Esophagus muscularis mucosa (tissue), 4 donors: Measurements from ENCODE around the gene CERS5. TPM values are rescaled to one million over a fixed set of nuclear protein-coding genes. Genes with fewer than 3 reads are reported as not detected.

Experiments
- DNase-seq: peaks from one replicate; pipeline ENCODE4 v3.0.0-alpha.2; 2017; ENCODE audit errors: extremely low spot score
- H3K27ac ChIP-seq, 4 donors: fragments of 200-600 bp; sonication (generic); replicated peaks in 1 of 4; 1 replicate in 3 of 4; 2 replicates in 1 of 4; pipeline ENCODE4 v1.5.1; 2016 to 2019; ENCODE audit warnings: mild to moderate bottlenecking in 1 of 4
- H3K27me3 ChIP-seq, 4 donors: fragments of 200-600 bp; sonication (generic); one replicate each; pipeline versions ENCODE4 v1.5.1 to v1.6.0; 2016 to 2019
- H3K36me3 ChIP-seq, 4 donors: fragments of 200-600 bp; sonication (generic); one replicate each; pipeline ENCODE4 v1.5.1; 2016 to 2019
- H3K4me1 ChIP-seq, 4 donors: fragments of 200-600 bp; sonication (generic); one replicate each; pipeline ENCODE4 v1.5.1; 2016 to 2019
- H3K4me3 ChIP-seq, 4 donors: fragments of 200-600 bp; sonication (generic); 1 replicate in 2 of 4; 2 replicates in 2 of 4; pipeline ENCODE4 v1.5.1; 2016 to 2019; ENCODE audit warnings: mild to moderate bottlenecking in 4 of 4, moderate library complexity in 1 of 4
- H3K9me3 ChIP-seq, 4 donors: fragments of 200-600 bp; sonication (generic); 1 replicate in 3 of 4; 2 replicates in 1 of 4; pipeline ENCODE4 v1.5.1; 2016 to 2019
- EP300 ChIP-seq: sonication (generic); formaldehyde crosslinking; IDR thresholded peaks from one replicate; pipeline ENCODE4 v1.6.1; 2017; ENCODE audit warnings: antibody characterized with exemption
- POLR2A ChIP-seq: fragments of 450-650 bp; IDR thresholded peaks from one replicate; pipeline ENCODE4 v1.6.1; 2017; ENCODE audit warnings: antibody characterized with exemption, moderate library complexity, mild to moderate bottlenecking, low read depth
- POLR2AphosphoS5 ChIP-seq, 2 donors: sonication (generic); formaldehyde crosslinking; IDR thresholded peaks; one replicate each; pipeline ENCODE4 v1.6.1; 2017; ENCODE audit warnings: antibody characterized with exemption in 2 of 2
- WGBS: methylation state at CpG from one replicate; pipeline ENCODE4 v1.1.5; 2018; 5-methylcytosine and 5-hydroxymethylcytosine counted together
- intact Hi-C: fragments of 100-400 bp; cut with DNase I; formaldehyde crosslinking; loops from one replicate; pipeline ENCODE4 v1.15.1; 2023
- total RNA-seq, 4 donors: library from RNA; depleted of rRNA; stranded (reverse); fragments of >200 nt; gene quantifications; one replicate each; pipeline versions ENCODE4 v1.1.0 to v1.2.1, GENCODE V29; 2016
- TF ChIP-seq, protein P1 (sequence below), 3 experiments: fragments of 200-600 bp in 2 of 3; fragments of 450-650 bp in 1 of 3; sonication (generic) in 2 of 3; IDR thresholded peaks; one replicate each; pipeline ENCODE4 v1.5.1; 2017 to 2019; ENCODE audit warnings: antibody characterized with exemption in 3 of 3, mild to moderate bottlenecking in 2 of 3, moderate library complexity in 1 of 3

The CERS5 gene
- total RNA-seq, 4 donors from 2014 or later: 23.0 to 33.6 (median 27.5) TPM

DNA sequence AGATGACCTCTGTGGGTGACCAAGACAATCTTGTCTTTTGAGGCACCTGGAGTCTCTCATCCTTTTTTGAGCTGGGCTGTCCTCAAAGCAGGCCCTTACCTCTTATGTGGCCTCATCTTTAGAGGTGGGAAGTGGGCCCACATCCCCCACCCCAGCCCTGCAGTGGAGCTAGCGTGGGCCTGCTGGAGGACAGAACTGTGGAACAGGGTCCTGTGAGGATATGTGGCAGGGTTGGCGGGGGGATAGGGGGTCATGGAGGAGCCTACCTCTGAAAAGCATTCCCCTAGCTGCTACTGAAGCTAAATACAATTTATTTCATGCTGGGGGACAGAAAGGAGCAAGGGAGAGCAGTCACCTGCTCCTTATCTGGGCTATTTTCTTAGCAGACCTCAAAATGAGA, 63.8 kb downstream of the CERS5 start:
- WGBS: 80% methylated on average over 1 of the region's 2 CpGs
- no peak for TF ChIP-seq EP300
- no peak for TF ChIP-seq POLR2A
- TF ChIP-seq, protein P1, sequence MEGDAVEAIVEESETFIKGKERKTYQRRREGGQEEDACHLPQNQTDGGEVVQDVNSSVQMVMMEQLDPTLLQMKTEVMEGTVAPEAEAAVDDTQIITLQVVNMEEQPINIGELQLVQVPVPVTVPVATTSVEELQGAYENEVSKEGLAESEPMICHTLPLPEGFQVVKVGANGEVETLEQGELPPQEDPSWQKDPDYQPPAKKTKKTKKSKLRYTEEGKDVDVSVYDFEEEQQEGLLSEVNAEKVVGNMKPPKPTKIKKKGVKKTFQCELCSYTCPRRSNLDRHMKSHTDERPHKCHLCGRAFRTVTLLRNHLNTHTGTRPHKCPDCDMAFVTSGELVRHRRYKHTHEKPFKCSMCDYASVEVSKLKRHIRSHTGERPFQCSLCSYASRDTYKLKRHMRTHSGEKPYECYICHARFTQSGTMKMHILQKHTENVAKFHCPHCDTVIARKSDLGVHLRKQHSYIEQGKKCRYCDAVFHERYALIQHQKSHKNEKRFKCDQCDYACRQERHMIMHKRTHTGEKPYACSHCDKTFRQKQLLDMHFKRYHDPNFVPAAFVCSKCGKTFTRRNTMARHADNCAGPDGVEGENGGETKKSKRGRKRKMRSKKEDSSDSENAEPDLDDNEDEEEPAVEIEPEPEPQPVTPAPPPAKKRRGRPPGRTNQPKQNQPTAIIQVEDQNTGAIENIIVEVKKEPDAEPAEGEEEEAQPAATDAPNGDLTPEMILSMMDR (IDR thresholded peaks at IDR 0.05): no peak
- no peak for TF ChIP-seq POLR2AphosphoS5 (IDR thresholded peaks at IDR 0.05)
- Histone ChIP-seq H3K4me1 (peaks cover 21 to 27% (median 23%) of the 10 kb centered on the region in 4 donors), H3K9me3 (no peaks in the 10 kb centered on the region), H3K27ac (peak overlapping the region in 3 of 4 donors; percentile 5 to 44 (median 36)), H3K4me3 (no peak overlapping the region), H3K36me3 (peaks cover 19 to 33% (median 24%) of the 10 kb centered on the region in 4 donors), H3K27me3 (no peaks in the 10 kb centered on the region)
- intact Hi-C loops: no loop called here
- DNase-seq: no peak

DNA sequence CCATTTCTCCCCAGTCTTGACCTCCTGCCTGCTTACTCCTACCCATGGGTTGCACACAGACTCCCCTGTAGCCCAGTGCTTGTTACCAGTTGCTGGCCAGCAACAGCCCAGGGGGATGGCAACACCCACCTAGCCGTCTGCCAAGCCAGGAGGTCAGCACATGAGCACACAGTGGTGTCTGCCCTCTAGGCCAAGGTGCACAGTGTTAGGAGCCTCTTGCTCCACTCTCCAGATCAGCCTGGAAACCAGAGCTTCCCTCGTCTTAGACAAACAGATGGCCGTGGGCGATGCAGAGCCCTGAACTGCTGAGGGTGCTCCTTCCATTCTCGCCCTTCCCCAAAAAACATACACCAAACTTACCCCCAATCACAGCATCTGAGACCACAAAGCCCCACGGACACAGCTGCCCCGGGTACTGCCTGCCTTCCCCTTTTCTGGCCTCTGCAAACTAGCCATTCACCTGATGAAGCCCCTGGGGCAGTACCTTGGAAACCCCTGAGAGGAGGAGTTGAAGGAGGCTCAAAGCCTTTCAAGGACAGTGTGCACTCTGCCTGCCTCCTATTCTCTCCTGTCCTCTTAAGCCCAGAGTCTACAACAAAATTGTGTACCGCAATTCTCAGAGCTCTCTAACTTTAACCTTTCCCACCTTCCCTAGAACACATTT, 64.4 kb downstream of the CERS5 start:
- intact Hi-C loops: no loop called here
- Histone ChIP-seq H3K4me1 (peaks cover 21 to 27% (median 23%) of the 10 kb centered on the region in 4 donors), H3K36me3 (peaks cover 25 to 39% (median 30%) of the 10 kb centered on the region in 4 donors), H3K9me3 (no peaks in the 10 kb centered on the region), H3K27ac (peak overlapping the region in 1 of 4 donors; percentile 44), H3K27me3 (no peaks in the 10 kb centered on the region), H3K4me3 (no peak overlapping the region)
- 83% methylated on average over 6 of the region's 8 CpGs for WGBS
- TF ChIP-seq EP300 (no peak), POLR2A (no peak), POLR2AphosphoS5 (IDR thresholded peaks at IDR 0.05) (no peak)
- TF ChIP-seq, protein P1 (IDR thresholded peaks at IDR 0.05): no peak
- DNase-seq: no peak

DNA sequence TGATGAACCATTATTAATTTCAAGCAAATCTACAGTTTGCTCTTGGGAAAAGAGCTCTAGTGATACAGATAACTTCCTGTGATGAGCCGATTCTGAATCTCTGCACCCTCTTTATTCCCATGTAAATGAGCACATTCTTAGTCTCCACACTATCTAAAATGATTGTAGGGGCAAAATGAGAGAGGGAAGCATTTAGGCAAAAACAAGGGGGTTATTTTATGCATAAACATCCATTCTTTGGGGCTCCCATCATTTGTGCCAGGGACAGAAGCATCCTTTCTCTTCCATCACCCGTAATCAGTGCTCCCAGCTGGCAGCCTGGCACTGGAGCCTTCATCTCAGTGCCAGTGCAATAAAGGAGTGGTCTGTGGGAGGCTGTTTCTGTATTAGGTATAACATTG, 65.0 kb downstream of the CERS5 start:
- peaks cover 21 to 27% (median 23%) of the 10 kb centered on the region in 4 donors for H3K4me1 ChIP-seq
- peaks cover 31 to 45% (median 36%) of the 10 kb centered on the region in 4 donors for H3K36me3 ChIP-seq
- H3K27me3 ChIP-seq: no peaks in the 10 kb centered on the region
- intact Hi-C loops: no loop called here
- DNase-seq: no peak
- no peak overlapping the region for H3K27ac ChIP-seq
- no peaks in the 10 kb centered on the region for H3K9me3 ChIP-seq
- H3K4me3 ChIP-seq: no peak overlapping the region
- 87% methylated on average over 2 of the region's 2 CpGs for WGBS
- TF ChIP-seq POLR2AphosphoS5 (IDR thresholded peaks at IDR 0.05) (no peak), EP300 (no peak), POLR2A (no peak)
- TF ChIP-seq, protein P1 (IDR thresholded peaks at IDR 0.05): no peak

DNA sequence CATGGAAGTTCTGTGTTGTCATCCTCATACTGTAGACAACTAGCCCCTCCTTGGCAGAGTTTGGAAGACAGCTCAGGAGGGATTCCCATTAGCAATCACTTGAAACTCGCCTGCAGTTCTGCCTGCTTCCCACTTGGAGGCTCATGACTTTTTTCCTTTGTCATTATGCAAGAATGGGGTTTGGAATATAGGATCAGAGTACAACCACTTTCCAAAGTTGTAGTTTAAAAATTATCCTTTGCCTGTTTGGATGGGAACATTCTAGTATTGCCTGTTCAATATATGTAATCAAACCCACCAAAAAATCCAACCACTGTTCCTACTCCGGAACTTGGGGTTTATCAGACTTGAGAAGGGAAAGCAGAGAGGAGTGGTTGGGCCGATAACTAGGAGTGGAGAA, 65.5 kb downstream of the CERS5 start:
- 76% methylated on average over 3 of the region's 3 CpGs for WGBS
- H3K36me3 ChIP-seq: peaks cover 36 to 50% (median 41%) of the 10 kb centered on the region in 4 donors
- no peak for DNase-seq
- TF ChIP-seq EP300: no peak
- TF ChIP-seq, protein P1 (IDR thresholded peaks at IDR 0.05): peak in 2 of 3 experiments; percentile 16 to 51
- no peak for TF ChIP-seq POLR2A
- no peaks in the 10 kb centered on the region for H3K9me3 ChIP-seq
- H3K27me3 ChIP-seq: no peaks in the 10 kb centered on the region
- no peak overlapping the region for H3K4me3 ChIP-seq
- intact Hi-C loops: no loop called here
- H3K27ac ChIP-seq: no peak overlapping the region
- peaks cover 21 to 27% (median 23%) of the 10 kb centered on the region in 4 donors for H3K4me1 ChIP-seq
